B cell (primary cell): ENCODE results near the gene HOXD12. TPM values are rescaled to one million over a fixed set of nuclear protein-coding genes. Genes with fewer than 3 reads are reported as not detected.

Experiments used
- ATAC-seq: fragments of 200-7000 bp; cut with Tn5 transposase; one replicate; pipeline ENCODE4 v1.10.0; 2021; ENCODE audit warnings: low read depth, mild to moderate bottlenecking, moderate number of reproducible peaks, moderate library complexity
- CTCF ChIA-PET: fragments of 350-600 bp; sonication (Branson Sonifier 250); formaldehyde crosslinking; loops from one replicate; lab custom pipeline; 2021; ENCODE audit warnings: antibody characterized with exemption, inconsistent platforms; lab: Charles Lee
- POLR2A ChIA-PET: fragments of 350-600 bp; sonication (Branson Sonifier 250); formaldehyde crosslinking; loops from one replicate; lab custom pipeline; 2021; ENCODE audit warnings: antibody characterized with exemption; lab: Charles Lee
- DNase-seq: peaks from one replicate; pipeline ENCODE4 v3.0.0; 2013
- H2AFZ ChIP-seq: 2 replicates; pipeline ENCODE4 v1.6.1; 2012; ENCODE audit warnings: mild to moderate bottlenecking, low read depth, low read length; ENCODE audit not compliant: insufficient read depth, poor library complexity, severe bottlenecking
- H3K27ac ChIP-seq, 2 donors: 1 replicate in 1 of 2; 2 replicates in 1 of 2; pipeline ENCODE4 v1.5.1; 2012 to 2013; ENCODE audit warnings: low read length in 2 of 2, mild to moderate bottlenecking in 2 of 2, moderate library complexity in 1 of 2
- H3K27me3 ChIP-seq, 4 experiments: fragments of 200-600 bp in 1 of 4; sonication (generic) in 1 of 4; replicated peaks in 1 of 4; 1 replicate in 2 of 4; 2 replicates in 2 of 4; pipeline versions ENCODE4 v1.6.1 to v1.7.0; 2013 to 2016; ENCODE audit warnings: low read length in 3 of 4, mild to moderate bottlenecking in 2 of 4, mixed read lengths in 1 of 4, moderate library complexity in 1 of 4; ENCODE audit not compliant: insufficient read depth in 4 of 4, control insufficient read depth in 3 of 4; ENCODE audit errors: control extremely low read depth in 1 of 4
- H3K36me3 ChIP-seq, 2 experiments: replicated peaks in 1 of 2; 1 replicate in 1 of 2; 2 replicates in 1 of 2; pipeline versions ENCODE4 v1.6.1 to v1.7.1; 2013; ENCODE audit warnings: low read length in 1 of 2; ENCODE audit not compliant: insufficient read depth in 2 of 2, control insufficient read depth in 1 of 2; ENCODE audit errors: control extremely low read depth in 1 of 2, extremely low read depth in 1 of 2
- H3K4me1 ChIP-seq, 2 donors: fragments of 200-600 bp in 1 of 2; sonication (generic) in 1 of 2; 1 replicate in 1 of 2; 2 replicates in 1 of 2; pipeline versions ENCODE4 v1.5.1 to v1.6.1; 2013 to 2017; ENCODE audit warnings: low read length in 2 of 2; ENCODE audit not compliant: control insufficient read depth in 2 of 2, insufficient read depth in 2 of 2
- H3K4me2 ChIP-seq: replicated peaks from 2 replicates; pipeline ENCODE3; 2012; ENCODE audit warnings: mild to moderate bottlenecking, low read depth, low read length; ENCODE audit not compliant: poor library complexity, severe bottlenecking
- H3K4me3 ChIP-seq, 5 experiments: fragments of 200-600 bp in 1 of 5; sonication (generic) in 1 of 5; 1 replicate in 3 of 5; 2 replicates in 2 of 5; pipeline versions ENCODE4 v1.5.1 to v1.7.0; 2011 to 2016; ENCODE audit warnings: low read length in 4 of 5, mild to moderate bottlenecking in 4 of 5, low read depth in 2 of 5, control low read depth in 1 of 5, moderate library complexity in 1 of 5; ENCODE audit not compliant: insufficient read depth in 1 of 5; ENCODE audit errors: control extremely low read depth in 1 of 5, extremely low read depth in 1 of 5
- H3K79me2 ChIP-seq: fragments of 200-600 bp; sonication (generic); one replicate; pipeline ENCODE4 v1.6.0; 2016; ENCODE audit warnings: low read length; ENCODE audit not compliant: control insufficient read depth, insufficient read depth
- H3K9ac ChIP-seq: fragments of 200-600 bp; sonication (generic); 2 replicates; pipeline ENCODE4 v1.6.1; 2017; ENCODE audit warnings: mild to moderate bottlenecking, low read length, moderate library complexity
- H3K9me3 ChIP-seq, 3 donors: one replicate each; pipeline versions ENCODE4 v1.6.1 to v1.7.1; 2013; ENCODE audit warnings: low read length in 2 of 3; ENCODE audit not compliant: control insufficient read depth in 2 of 3, insufficient read depth in 1 of 3; ENCODE audit errors: control extremely low read depth in 1 of 3
- H4K20me1 ChIP-seq: 2 replicates; pipeline ENCODE4 v1.6.0; 2012; ENCODE audit warnings: mild to moderate bottlenecking, low read length; ENCODE audit not compliant: insufficient read depth, control insufficient read depth, poor library complexity, severe bottlenecking
- H3K27ac Mint-ChIP-seq: one replicate; pipeline ENCODE4 v1.8.0; 2021; ENCODE audit warnings: mixed read lengths
- H3K27me3 Mint-ChIP-seq: one replicate; pipeline ENCODE4 v1.8.0; 2021; ENCODE audit warnings: mixed read lengths
- H3K4me1 Mint-ChIP-seq: one replicate; pipeline ENCODE4 v1.8.0; 2021; ENCODE audit warnings: mixed read lengths
- H3K4me3 Mint-ChIP-seq: one replicate; pipeline ENCODE4 v1.8.0; 2021; ENCODE audit warnings: mixed read lengths
- H3K9me3 Mint-ChIP-seq: one replicate; pipeline ENCODE4 v1.8.0; 2022; ENCODE audit warnings: mixed read lengths; ENCODE audit not compliant: insufficient read depth
- EZH2 ChIP-seq: IDR thresholded peaks from 2 replicates; pipeline ENCODE4 v1.6.1; 2012; ENCODE audit warnings: borderline replicate concordance, low read depth, mild to moderate bottlenecking, moderate library complexity, low read length; ENCODE audit not compliant: insufficient read depth, poor library complexity, severe bottlenecking
- WGBS: methylation state at CpG from one replicate; pipeline ENCODE4 v1.1.5; 2013; ENCODE audit warnings: missing lambda C conversion rate; ENCODE audit not compliant: insufficient coverage; 5-methylcytosine and 5-hydroxymethylcytosine counted together
- intact Hi-C: fragments of 100-400 bp; cut with micrococcal nuclease; formaldehyde crosslinking; loops from one replicate; pipeline ENCODE4 v1.10.0; 2022
- polyA plus RNA-seq: library from polyadenylated mRNA; depleted of rRNA; stranded (reverse); fragments of >200 nt; gene quantifications from 2 replicates; pipeline ENCODE4 v1.2.3, GENCODE V29; 2012
- total RNA-seq, 2 donors: library from RNA; stranded (reverse); fragments of 120-200 nt in 1 of 2; gene quantifications; 1 replicate in 1 of 2; 2 replicates in 1 of 2; pipeline versions ENCODE4 v1.2.3 to v1.2.4, GENCODE V29; 2013 to 2022
- TF ChIP-seq, protein P1 (sequence below): fragments of 200-600 bp; IDR thresholded peaks from one replicate; pipeline ENCODE4 v1.8.0; 2022; ENCODE audit warnings: antibody characterized with exemption, mild to moderate bottlenecking

The HOXD12 gene
- total and polyA plus RNA-seq, 2 donors (not counting 1 experiment from before 2014, with no cell fraction given) = not detected

DNA sequence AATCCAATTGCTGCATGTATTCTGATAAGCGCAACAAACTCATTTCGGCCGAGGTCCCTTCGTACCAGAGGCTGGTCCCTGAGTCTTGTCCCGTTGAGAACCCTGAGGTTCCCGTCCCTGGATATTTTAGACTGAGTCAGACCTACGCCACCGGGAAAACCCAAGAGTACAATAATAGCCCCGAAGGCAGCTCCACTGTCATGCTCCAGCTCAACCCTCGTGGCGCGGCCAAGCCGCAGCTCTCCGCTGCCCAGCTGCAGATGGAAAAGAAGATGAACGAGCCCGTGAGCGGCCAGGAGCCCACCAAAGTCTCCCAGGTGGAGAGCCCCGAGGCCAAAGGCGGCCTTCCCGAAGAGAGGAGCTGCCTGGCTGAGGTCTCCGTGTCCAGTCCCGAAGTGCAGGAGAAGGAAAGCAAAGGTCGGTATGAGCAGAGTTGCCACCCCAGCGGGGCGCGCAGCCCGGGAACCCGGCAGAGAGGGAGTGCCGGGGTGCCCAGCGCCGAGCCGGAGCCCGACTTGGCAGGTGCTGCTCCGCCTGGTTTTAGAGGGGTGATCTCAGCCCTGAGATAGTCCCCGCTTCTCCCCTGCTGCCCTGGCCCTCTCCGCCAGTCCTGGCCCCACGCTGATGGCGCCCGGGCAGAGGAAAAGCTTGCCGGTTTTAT lies 17.7 kb downstream of the HOXD12 start:
- ATAC-seq (no peak), DNase-seq (no peak)
- H3K4me3 ChIP-seq = no peak overlapping the region
- no peak overlapping the region for H2AFZ ChIP-seq
- no peaks in the 10 kb centered on the region for H4K20me1 ChIP-seq
- H3K27me3 ChIP-seq = peaks cover 0 to 92% (median 77%) of the 10 kb centered on the region in 4 experiments
- no peaks in the 10 kb centered on the region for H3K79me2 ChIP-seq
- H3K36me3 ChIP-seq = no peaks in the 10 kb centered on the region
- Mint-ChIP-seq H3K27ac (no peak overlapping the region), H3K9me3 (peaks cover 2% of the 10 kb centered on the region), H3K27me3 (peaks cover 76% of the 10 kb centered on the region), H3K4me3 (no peak overlapping the region), H3K4me1 (peaks cover 5% of the 10 kb centered on the region)
- H3K27ac ChIP-seq = no peak overlapping the region
- peaks cover 0 to 60% (median 2%) of the 10 kb centered on the region in 3 donors for H3K9me3 ChIP-seq
- 28% methylated on average over 40 of the region's 40 CpGs for WGBS
- ChIA-PET POLR2A (no interaction called here), CTCF (interaction anchor here (1.5 kb wide), 1 partner anchor 10 kb away, joined by 4 read pairs; no protein-coding TSS in a partner anchor)
- peaks cover under 1 to 17% of the 10 kb centered on the region in 2 donors for H3K4me1 ChIP-seq
- no peak overlapping the region for H3K4me2 ChIP-seq
- intact Hi-C loops = no loop called here
- no peak overlapping the region for H3K9ac ChIP-seq
- TF ChIP-seq EZH2 = no peak
- TF ChIP-seq, protein P1, sequence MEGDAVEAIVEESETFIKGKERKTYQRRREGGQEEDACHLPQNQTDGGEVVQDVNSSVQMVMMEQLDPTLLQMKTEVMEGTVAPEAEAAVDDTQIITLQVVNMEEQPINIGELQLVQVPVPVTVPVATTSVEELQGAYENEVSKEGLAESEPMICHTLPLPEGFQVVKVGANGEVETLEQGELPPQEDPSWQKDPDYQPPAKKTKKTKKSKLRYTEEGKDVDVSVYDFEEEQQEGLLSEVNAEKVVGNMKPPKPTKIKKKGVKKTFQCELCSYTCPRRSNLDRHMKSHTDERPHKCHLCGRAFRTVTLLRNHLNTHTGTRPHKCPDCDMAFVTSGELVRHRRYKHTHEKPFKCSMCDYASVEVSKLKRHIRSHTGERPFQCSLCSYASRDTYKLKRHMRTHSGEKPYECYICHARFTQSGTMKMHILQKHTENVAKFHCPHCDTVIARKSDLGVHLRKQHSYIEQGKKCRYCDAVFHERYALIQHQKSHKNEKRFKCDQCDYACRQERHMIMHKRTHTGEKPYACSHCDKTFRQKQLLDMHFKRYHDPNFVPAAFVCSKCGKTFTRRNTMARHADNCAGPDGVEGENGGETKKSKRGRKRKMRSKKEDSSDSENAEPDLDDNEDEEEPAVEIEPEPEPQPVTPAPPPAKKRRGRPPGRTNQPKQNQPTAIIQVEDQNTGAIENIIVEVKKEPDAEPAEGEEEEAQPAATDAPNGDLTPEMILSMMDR = no peak

DNA sequence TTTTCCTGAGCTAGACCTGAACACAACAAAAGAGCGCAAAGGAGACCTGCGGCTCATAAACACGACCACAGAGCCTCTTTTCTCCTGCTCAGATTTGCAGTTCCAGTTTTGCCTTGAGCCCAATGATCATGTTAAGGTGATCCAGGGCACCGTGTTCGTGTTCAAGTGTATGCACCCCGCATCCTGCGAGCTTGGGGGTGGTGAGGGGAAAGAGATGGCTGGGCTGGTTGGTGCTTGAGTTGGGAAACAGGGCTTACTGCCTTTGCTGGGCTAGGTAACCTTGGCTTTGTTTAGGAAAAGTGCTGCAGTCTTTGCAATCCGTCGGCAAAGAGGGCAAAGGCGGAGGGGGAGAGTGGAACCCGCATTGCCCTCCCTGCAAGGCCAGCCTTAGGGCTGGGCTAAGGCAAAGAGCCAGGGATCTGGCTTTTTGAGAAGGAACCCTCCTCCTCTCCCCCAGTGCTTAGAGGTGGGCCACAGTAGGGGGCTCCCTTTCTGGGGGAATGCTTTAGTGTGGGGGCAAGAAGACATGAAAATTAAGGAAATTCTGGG lies 18.3 kb downstream of the HOXD12 start:
- no peak overlapping the region for H3K27ac Mint-ChIP-seq
- Histone ChIP-seq H3K4me3 (no peak overlapping the region), H3K27me3 (peaks cover 0 to 92% (median 75%) of the 10 kb centered on the region in 4 experiments), H3K4me2 (no peak overlapping the region), H3K4me1 (peaks cover 5 to 24% of the 10 kb centered on the region in 2 donors), H3K9me3 (peaks cover 0 to 60% (median 2%) of the 10 kb centered on the region in 3 donors), H4K20me1 (no peaks in the 10 kb centered on the region), H3K36me3 (no peaks in the 10 kb centered on the region), H3K9ac (no peak overlapping the region), H3K79me2 (no peaks in the 10 kb centered on the region), H2AFZ (no peak overlapping the region), H3K27ac (no peak overlapping the region)
- no peak overlapping the region for H3K4me3 Mint-ChIP-seq
- H3K9me3 Mint-ChIP-seq = peaks cover 2% of the 10 kb centered on the region
- CTCF ChIA-PET = interaction anchor here (1.5 kb wide), 1 partner anchor 9 kb away, joined by 4 read pairs; no protein-coding TSS in a partner anchor
- TF ChIP-seq, protein P1 = no peak
- no peak for TF ChIP-seq EZH2
- 14% methylated on average over 11 of the region's 11 CpGs for WGBS
- POLR2A ChIA-PET = no interaction called here
- peaks cover 74% of the 10 kb centered on the region for H3K27me3 Mint-ChIP-seq
- peaks cover 8% of the 10 kb centered on the region for H3K4me1 Mint-ChIP-seq
- DNase-seq (no peak), ATAC-seq (no peak)
- intact Hi-C loops = no loop called here
